Measurements from ENCODE around the gene IFRD2.
"Not testable (repeated sequence)": the region's sequence is repeated elsewhere in the genome, so short reads cannot be mapped to it uniquely, and the experiment has no call there.

The IFRD2 gene

GRCh38 chr3:50278123-50278879, 13.9 kb downstream of the IFRD2 start:
- DNase-seq: no peak

GRCh38 chr3:50276762-50277101, 15.5 kb downstream of the IFRD2 start:
- DNase-seq: no peak

GRCh38 chr3:50275996-50276761, 16.1 kb downstream of the IFRD2 start:
- DNase-seq: no peak

GRCh38 chr3:50275141-50275995, 16.9 kb downstream of the IFRD2 start:
- no peak for DNase-seq

- peak; percentile 76 for DNase-seq
These were observed 17.7 kb downstream of the IFRD2 start for GRCh38 chr3:50274371-50275104.

- no peak for DNase-seq
These were observed 18.6 kb downstream of the IFRD2 start for GRCh38 chr3:50273689-50274065.

GRCh38 chr3:50272911-50273688, 19.1 kb downstream of the IFRD2 start:
- DNase-seq: peak; percentile 86

GRCh38 chr3:50272538-50272910, 19.7 kb downstream of the IFRD2 start:
- DNase-seq: not testable (repeated sequence)

- no peak for DNase-seq
These were observed 20.8 kb downstream of the IFRD2 start for GRCh38 chr3:50271314-50271936.

GRCh38 chr3:50270422-50271224, 21.6 kb downstream of the IFRD2 start:
- no peak for DNase-seq

GRCh38 chr3:50269977-50270413, 22.2 kb downstream of the IFRD2 start:
- no peak for DNase-seq

- no peak for DNase-seq
These were observed 22.8 kb downstream of the IFRD2 start for GRCh38 chr3:50269460-50269859.

- no peak for DNase-seq
These were observed 23.4 kb downstream of the IFRD2 start, which contains the start of gene SEMA3B for GRCh38 chr3:50268703-50269451. Gene SEMA3B, plus strand, starts transcription at chr3:50269147. Its CDS starts 94 bp downstream, at chr3:50269241.

GRCh38 chr3:50268276-50268675, 24.0 kb downstream of the IFRD2 start:
- no peak for DNase-seq

- no peak for DNase-seq
These were observed 24.8 kb downstream of the IFRD2 start for GRCh38 chr3:50267280-50267913.

- DNase-seq: no peak
These were observed 25.4 kb downstream of the IFRD2 start for GRCh38 chr3:50266836-50267235.

GRCh38 chr3:50266017-50266416, 26.2 kb downstream of the IFRD2 start:
- DNase-seq: no peak

GRCh38 chr3:50265571-50265970, 26.7 kb downstream of the IFRD2 start:
- no peak for DNase-seq

- no peak for DNase-seq
These were observed 27.2 kb downstream of the IFRD2 start for GRCh38 chr3:50264964-50265485.
